Chondrocyte (in vitro differentiated cells): ENCODE results near the gene IL4. TPM values are rescaled to one million over a fixed set of nuclear protein-coding genes. Genes with fewer than 3 reads are reported as not detected.

Experiments
- DNase-seq: peaks from one replicate; pipeline ENCODE4 v3.0.0; 2021; ENCODE audit warnings: mixed read lengths, low spot score
- H3K27ac Mint-ChIP-seq: one replicate; pipeline ENCODE4 v1.8.0; 2021; ENCODE audit warnings: mild to moderate bottlenecking, moderate library complexity, mixed read lengths; ENCODE audit not compliant: unreplicated experiment
- H3K27me3 Mint-ChIP-seq: 2 replicates; pipeline ENCODE4 v1.8.0; 2021; ENCODE audit warnings: low read depth, mixed read lengths
- H3K36me3 Mint-ChIP-seq: 2 replicates; pipeline ENCODE4 v1.8.0; 2021; ENCODE audit warnings: low read depth, mixed read lengths
- H3K4me1 Mint-ChIP-seq: 2 replicates; pipeline ENCODE4 v1.8.0; 2021; ENCODE audit warnings: low read depth, mild to moderate bottlenecking, mixed read lengths
- H3K4me3 Mint-ChIP-seq: one replicate; pipeline ENCODE4 v1.8.0; 2021; ENCODE audit warnings: mild to moderate bottlenecking, moderate library complexity, mixed read lengths; ENCODE audit not compliant: unreplicated experiment
- H3K9me3 Mint-ChIP-seq: 2 replicates; pipeline ENCODE4 v1.8.0; 2021; ENCODE audit warnings: low read depth, mixed read lengths
- total RNA-seq: library from RNA; stranded (reverse); gene quantifications from 3 replicates; pipeline ENCODE4 v1.2.1, GENCODE V29; 2021
- TF ChIP-seq, protein P1 (sequence below): fragments of 200-600 bp; sonication (generic); IDR thresholded peaks from 2 replicates; pipeline ENCODE4 v1.5.0; 2021; ENCODE audit warnings: antibody characterized with exemption, mild to moderate bottlenecking, moderate library complexity

IL4 gene
- total RNA-seq, 1 donor from 2014 or later, result not detected

DNA sequence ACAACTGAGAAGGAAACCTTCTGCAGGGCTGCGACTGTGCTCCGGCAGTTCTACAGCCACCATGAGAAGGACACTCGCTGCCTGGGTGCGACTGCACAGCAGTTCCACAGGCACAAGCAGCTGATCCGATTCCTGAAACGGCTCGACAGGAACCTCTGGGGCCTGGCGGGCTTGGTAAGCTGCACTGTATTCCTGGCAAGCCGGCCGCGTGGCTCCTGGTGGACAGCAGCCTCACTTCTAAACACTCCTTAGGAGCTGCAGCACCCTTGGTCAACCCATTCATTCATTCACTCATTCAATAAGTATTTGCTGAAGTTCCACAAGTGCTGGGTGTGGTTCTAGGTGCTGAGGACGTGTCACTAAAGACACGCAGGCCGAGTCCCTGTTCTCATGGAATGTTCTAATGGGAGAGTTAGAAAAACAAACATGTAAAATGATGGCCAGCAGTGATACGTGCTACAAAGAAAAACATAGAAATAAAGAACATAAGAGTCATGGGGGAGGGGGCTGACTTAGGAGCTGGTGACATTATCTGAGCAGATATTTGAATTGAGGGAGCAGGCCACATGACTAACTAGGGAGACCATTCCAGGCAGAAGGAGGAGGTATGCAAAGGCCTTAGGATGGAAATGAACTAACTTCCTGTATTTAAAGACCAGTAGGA lies 6.1 kb downstream of the IL4 start:
- no peak for DNase-seq
- no peaks in the 10 kb centered on the region for H3K9me3 Mint-ChIP-seq
- peaks cover 54% of the 10 kb centered on the region for H3K4me1 Mint-ChIP-seq
- TF ChIP-seq, protein P1, sequence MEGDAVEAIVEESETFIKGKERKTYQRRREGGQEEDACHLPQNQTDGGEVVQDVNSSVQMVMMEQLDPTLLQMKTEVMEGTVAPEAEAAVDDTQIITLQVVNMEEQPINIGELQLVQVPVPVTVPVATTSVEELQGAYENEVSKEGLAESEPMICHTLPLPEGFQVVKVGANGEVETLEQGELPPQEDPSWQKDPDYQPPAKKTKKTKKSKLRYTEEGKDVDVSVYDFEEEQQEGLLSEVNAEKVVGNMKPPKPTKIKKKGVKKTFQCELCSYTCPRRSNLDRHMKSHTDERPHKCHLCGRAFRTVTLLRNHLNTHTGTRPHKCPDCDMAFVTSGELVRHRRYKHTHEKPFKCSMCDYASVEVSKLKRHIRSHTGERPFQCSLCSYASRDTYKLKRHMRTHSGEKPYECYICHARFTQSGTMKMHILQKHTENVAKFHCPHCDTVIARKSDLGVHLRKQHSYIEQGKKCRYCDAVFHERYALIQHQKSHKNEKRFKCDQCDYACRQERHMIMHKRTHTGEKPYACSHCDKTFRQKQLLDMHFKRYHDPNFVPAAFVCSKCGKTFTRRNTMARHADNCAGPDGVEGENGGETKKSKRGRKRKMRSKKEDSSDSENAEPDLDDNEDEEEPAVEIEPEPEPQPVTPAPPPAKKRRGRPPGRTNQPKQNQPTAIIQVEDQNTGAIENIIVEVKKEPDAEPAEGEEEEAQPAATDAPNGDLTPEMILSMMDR, result no peak
- H3K27me3 Mint-ChIP-seq, result no peaks in the 10 kb centered on the region
- H3K27ac Mint-ChIP-seq, result peak overlapping the region; percentile 67
- H3K4me3 Mint-ChIP-seq, result no peak overlapping the region
- peaks cover 3% of the 10 kb centered on the region for H3K36me3 Mint-ChIP-seq

DNA sequence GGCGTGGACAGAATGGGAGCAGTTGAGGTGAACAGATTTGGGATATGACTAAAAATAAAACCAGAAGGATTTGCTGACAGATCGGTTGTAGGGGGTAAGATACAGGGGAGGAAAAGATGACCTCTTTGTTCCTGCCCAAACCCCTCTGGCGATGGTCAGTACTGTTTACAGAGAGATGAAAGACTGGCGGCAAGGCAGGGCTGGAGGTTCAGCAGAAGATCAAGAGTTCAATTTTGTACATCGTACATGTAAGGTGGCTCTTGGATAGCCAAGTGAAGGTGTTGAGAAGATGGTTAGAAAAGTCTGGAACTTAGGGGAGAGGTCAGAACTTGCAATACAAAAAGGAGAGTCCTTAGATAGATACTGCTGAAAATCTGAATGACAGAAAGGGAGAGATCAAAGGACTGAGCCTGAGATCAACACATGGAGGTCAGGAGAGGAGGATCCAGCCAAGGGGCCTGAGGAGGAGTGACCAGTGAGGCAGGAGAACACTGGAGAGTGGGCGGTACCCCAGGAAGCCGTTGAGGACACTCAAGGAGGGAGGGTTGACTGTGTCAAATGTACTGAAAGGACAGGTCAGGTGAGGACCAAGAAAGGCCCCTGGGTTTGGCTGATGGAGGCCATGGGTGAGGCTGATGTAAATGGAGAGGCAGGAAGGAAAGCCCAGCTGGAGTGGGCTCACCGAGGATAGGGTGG lies 7.1 kb downstream of the IL4 start:
- TF ChIP-seq, protein P1, result no peak
- Mint-ChIP-seq H3K27ac (no peak overlapping the region), H3K9me3 (no peaks in the 10 kb centered on the region), H3K36me3 (peaks cover 3% of the 10 kb centered on the region), H3K4me1 (peaks cover 43% of the 10 kb centered on the region), H3K27me3 (no peaks in the 10 kb centered on the region), H3K4me3 (no peak overlapping the region)
- DNase-seq, result no peak

DNA sequence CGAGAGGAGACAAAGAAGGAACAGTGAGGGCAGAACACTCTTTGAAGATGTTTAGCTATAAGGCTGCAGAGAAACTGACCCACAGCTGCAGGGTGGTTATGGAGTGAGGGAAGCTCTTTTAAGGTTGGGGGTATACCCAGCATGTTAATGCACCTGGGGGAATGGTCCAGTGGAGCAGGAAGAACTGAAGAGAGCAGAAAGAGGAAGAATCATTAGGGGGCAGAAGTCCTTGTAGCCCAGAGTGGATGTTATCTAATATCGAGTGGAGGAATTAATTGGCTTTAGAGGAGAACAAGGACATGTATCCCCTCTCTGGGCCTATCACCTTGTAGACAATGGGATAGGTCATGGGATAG lies 7.7 kb downstream of the IL4 start:
- Mint-ChIP-seq H3K27ac (no peak overlapping the region), H3K4me3 (no peak overlapping the region), H3K36me3 (peaks cover 3% of the 10 kb centered on the region), H3K27me3 (no peaks in the 10 kb centered on the region), H3K4me1 (peaks cover 38% of the 10 kb centered on the region), H3K9me3 (no peaks in the 10 kb centered on the region)
- DNase-seq, result no peak
- TF ChIP-seq, protein P1, result no peak

DNA sequence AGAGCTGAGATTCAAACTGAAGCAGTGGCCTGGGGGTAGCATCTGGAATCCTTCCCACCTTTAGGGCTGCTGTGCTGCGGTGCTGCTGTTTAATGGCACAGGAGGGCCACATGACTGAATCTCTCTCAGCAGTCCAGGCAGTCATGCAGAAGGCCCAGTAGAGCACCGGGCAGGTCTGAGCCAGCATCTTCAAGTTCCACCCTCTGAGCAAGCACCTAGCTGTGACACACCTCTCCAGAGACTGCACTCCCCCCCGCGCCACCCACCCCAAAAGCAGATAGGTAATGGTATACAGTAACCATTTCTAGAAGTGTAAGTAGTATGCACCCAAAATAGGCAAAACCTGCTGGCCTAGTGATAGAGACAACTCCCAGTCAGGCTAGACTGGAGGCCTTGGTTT lies 8.2 kb downstream of the IL4 start:
- H3K9me3 Mint-ChIP-seq, result no peaks in the 10 kb centered on the region
- no peaks in the 10 kb centered on the region for H3K27me3 Mint-ChIP-seq
- H3K36me3 Mint-ChIP-seq, result peaks cover 3% of the 10 kb centered on the region
- TF ChIP-seq, protein P1, result no peak
- H3K4me3 Mint-ChIP-seq, result no peak overlapping the region
- DNase-seq, result no peak
- peaks cover 33% of the 10 kb centered on the region for H3K4me1 Mint-ChIP-seq
- H3K27ac Mint-ChIP-seq, result no peak overlapping the region

DNA sequence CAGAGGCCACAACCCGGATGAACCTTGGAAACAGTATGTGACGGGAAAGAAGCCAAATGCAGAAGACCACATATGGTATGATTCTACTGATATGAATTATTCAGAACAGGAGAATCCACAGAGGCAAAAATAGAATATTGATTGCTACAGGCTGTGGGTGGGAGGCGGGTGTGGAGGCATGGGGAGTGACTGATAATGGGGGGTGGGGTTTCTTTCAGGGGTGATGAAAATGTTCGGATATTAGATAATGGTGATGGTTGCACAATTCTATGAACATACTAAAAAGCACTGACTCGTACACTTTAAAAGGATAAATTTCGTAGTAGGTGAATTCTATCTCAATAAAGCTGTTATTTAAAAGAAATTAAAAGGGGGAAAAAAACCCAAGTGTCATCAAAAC lies 10.7 kb downstream of the IL4 start:
- no peak overlapping the region for H3K27ac Mint-ChIP-seq
- no peak for DNase-seq
- TF ChIP-seq, protein P1, result no peak
- no peaks in the 10 kb centered on the region for H3K9me3 Mint-ChIP-seq
- H3K27me3 Mint-ChIP-seq, result no peaks in the 10 kb centered on the region
- peaks cover 3% of the 10 kb centered on the region for H3K36me3 Mint-ChIP-seq
- H3K4me3 Mint-ChIP-seq, result no peak overlapping the region
- H3K4me1 Mint-ChIP-seq, result peaks cover 12% of the 10 kb centered on the region
